Measurements from ENCODE around the gene CDKL4.
"Not testable (repeated sequence)": the region's sequence is repeated elsewhere in the genome, so short reads cannot be mapped to it uniquely, and the experiment has no call there.

Gene CDKL4

DNA sequence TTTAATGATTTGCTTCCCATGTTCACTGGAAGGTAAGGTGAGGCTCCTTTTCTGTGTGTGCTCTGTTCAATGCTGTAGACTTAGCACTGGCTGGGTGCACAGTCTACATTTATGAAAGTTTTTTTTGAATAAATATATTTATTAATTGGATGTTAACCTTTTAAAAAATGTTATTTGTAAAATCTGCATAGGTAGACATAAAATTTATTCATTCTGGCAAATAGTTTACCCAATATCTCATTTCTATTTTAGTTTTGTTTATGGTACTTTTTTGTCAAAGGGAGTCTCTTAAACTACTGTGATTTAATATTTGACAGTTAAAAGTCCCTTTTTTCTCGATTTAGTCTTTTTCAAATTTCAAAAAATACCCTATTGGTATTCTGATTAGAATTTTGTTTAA, 19.9 kb downstream of the CDKL4 start:
- Mint-ChIP-seq H3K36me3 (ENCODE audit: insufficient read depth) (peaks cover 3% of the 10 kb centered on the region), H3K27ac (no peak overlapping the region), H3K27me3 (no peaks in the 10 kb centered on the region), H3K4me1 (ENCODE audit: low read depth in 2 of 2) (peaks cover 10 to 32% of the 10 kb centered on the region in 2 donors), H3K9me3 (no peaks in the 10 kb centered on the region), H3K4me3 (no peak overlapping the region)
- DNase-seq, result no peak
- ATAC-seq (replicated peaks), result no peak

DNA sequence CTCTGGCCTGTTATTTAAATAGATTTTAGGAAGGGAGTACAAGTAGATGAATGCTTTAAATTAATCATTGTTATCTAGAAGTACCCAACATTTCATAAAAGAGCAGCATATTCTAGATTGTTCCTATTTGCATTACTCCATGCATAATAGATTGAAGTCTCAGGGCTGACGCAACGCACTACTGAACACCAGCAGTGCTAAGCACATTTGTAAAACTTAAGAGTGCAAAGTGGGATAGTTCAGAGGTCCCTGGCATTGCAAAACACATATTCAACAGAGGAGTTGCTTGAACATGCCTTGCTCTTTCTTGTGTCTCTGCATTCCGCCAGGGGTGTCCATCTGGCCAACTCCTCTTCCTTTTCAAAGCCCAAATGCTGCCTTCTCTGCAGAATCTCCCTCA, 22.3 kb downstream of the CDKL4 start:
- Mint-ChIP-seq H3K27ac (no peak overlapping the region), H3K27me3 (no peaks in the 10 kb centered on the region)

DNA sequence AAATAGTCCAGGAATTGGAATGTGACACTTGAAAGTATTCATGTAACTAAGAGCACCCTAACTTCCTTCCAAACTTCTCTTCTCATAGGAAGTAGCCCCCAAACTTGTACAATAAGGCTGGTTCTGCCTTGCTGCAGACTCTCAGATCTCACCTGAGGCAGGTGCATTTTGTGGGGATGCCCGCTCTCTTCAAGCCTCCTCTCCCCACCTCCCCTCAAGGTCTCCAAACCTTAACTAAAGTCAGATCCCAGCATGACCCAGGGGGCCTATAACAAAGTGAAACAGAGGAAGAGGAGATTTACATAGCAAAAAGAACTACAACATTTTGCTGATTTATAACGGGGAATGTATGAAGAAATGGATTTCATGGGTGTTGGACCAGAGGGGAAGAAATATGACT, 23.6 kb downstream of the CDKL4 start:
- Mint-ChIP-seq H3K36me3 (ENCODE audit: insufficient read depth) (no peaks in the 10 kb centered on the region), H3K9me3 (no peaks in the 10 kb centered on the region), H3K27me3 (no peaks in the 10 kb centered on the region), H3K4me3 (no peak overlapping the region), H3K27ac (peak overlapping the region in 1 of 2 donors; percentile 60), H3K4me1 (ENCODE audit: low read depth in 2 of 2) (peaks cover 26 to 48% of the 10 kb centered on the region in 2 donors)
- no peak for ATAC-seq (replicated peaks)
- DNase-seq, result no peak

More for the DNA sequence above, 22.3 kb downstream of the CDKL4 start:
- Mint-ChIP-seq H3K4me3 (no peak overlapping the region), H3K4me1 (ENCODE audit: low read depth in 2 of 2) (peaks cover 17 to 37% of the 10 kb centered on the region in 2 donors), H3K9me3 (no peaks in the 10 kb centered on the region), H3K36me3 (ENCODE audit: insufficient read depth) (no peaks in the 10 kb centered on the region)
- DNase-seq (no peak), ATAC-seq (replicated peaks) (no peak)

DNA sequence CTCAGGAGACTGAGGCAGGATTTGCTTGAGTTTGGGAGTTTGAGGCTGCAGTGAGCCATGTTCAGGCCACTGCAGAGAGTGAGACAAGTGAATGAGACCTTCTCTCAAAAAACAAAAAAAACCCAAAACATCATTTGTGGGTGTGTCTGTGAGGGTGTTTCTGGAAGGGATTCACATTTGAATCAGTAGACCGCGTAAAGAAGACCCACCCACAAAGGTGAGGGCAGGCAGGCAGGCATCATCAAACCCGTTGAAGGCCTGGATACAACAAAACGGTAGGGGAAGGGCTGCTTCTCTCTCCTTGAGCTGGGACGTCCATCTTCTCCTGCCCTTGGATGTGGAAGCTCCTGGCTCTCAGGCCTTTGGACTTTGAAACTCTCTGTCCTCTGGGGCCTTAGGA, 25.4 kb downstream of the CDKL4 start:
- Mint-ChIP-seq H3K9me3 (no peaks in the 10 kb centered on the region), H3K36me3 (ENCODE audit: insufficient read depth) (peaks cover 3% of the 10 kb centered on the region), H3K27ac (peak overlapping the region; percentile 51 to 60), H3K4me3 (peak overlapping the region; percentile 42 to 48), H3K4me1 (ENCODE audit: low read depth in 2 of 2) (peaks cover 29 to 58% of the 10 kb centered on the region in 2 donors), H3K27me3 (no peaks in the 10 kb centered on the region)
- DNase-seq, result no peak
- ATAC-seq (replicated peaks), result no peak

DNA sequence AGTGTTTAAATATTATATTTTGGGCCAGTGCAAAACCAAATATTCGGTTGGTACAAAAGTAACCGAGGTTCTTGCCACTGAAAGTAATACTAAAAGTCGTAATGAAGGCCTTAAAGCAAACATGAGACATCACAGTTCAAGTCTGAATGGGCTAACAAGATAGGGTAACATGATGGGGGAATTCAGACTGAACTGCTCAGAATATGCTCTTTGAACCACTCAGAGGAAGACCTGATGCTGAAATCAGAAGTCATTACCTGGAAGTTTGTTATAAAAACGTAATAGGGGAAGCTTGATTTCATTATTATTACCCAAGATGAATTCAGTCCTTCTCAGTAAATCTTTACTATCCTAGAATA, 26.6 kb downstream of the CDKL4 start:
- Mint-ChIP-seq H3K4me1 (ENCODE audit: low read depth in 2 of 2) (peaks cover 30 to 58% of the 10 kb centered on the region in 2 donors), H3K9me3 (no peaks in the 10 kb centered on the region), H3K4me3 (peak overlapping the region; percentile 52 to 58), H3K27me3 (no peaks in the 10 kb centered on the region), H3K36me3 (ENCODE audit: insufficient read depth) (peaks cover 3% of the 10 kb centered on the region), H3K27ac (peak overlapping the region; percentile 51 to 60)
- DNase-seq (no peak), ATAC-seq (replicated peaks) (peak; percentile 48)

DNA sequence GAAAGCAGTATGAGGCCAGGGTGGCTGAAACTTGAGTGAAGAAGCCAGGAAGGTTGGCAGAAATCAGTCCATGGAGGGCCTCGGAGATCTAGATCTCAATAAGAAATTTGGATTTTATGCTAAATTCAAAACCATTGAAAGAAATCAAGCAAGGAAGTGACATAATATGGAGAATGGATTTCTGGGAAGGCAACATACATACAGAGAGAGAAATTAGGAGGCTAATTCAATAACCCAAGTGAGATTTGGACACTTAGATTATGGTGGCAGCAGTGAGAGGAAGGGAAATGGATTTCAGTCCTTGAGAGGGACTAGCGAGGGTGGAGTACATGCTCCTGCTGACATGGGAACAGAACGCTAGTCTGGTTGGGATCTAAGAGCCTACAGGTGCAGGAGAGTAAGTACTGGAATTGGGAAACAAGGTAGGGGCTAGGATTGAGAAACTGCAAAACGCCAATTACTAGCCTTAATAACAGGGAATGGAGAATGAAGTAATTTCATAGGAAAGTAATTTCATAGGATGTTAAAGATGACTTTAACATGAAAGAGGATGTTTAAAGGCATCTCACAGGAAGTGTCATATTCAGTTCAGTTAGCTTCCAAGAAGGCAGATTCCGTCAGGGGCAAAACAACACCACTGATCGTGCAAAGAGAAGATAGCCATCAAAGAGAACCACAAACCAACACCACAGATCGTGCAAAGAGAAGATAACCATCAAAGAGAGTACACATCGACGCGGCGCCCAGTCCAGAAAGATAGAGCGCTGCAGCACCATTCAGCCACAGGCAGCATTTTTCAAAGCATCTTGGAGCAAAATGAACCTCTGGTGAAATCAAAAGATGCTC, 27.2 kb downstream of the CDKL4 start:
- peaks cover 3% of the 10 kb centered on the region for H3K36me3 Mint-ChIP-seq (ENCODE audit: insufficient read depth)
- no peaks in the 10 kb centered on the region for H3K9me3 Mint-ChIP-seq
- no peaks in the 10 kb centered on the region for H3K27me3 Mint-ChIP-seq
- DNase-seq, result peak; percentile 64 to 70 (median 66)
- peak; percentile 98 for ATAC-seq (replicated peaks)
- peaks cover 33 to 54% of the 10 kb centered on the region in 2 donors for H3K4me1 Mint-ChIP-seq (ENCODE audit: low read depth in 2 of 2)
- peak overlapping the region; percentile 51 to 60 for H3K27ac Mint-ChIP-seq
- peak overlapping the region; percentile 52 to 58 for H3K4me3 Mint-ChIP-seq

DNA sequence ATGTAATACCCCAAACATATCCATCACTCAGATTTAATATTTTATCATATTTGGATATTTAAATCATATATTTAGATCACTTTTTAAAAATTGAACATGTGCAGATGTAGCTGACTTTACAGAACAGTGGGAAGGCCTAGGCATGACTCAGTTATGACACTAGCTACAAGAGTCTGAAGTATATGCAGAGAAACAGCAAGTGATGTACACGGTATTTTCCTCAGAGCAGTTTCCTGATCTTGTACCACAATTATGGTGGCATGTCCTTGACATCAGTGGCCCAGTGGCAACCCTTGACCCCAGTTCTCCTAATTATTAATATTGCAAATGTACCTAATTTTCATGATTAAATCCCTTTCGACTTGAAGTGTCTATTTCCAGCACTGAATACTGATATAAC, 28.2 kb downstream of the CDKL4 start:
- DNase-seq (no peak), ATAC-seq (replicated peaks) (no peak)
- H3K4me1 Mint-ChIP-seq (ENCODE audit: low read depth in 2 of 2), result peaks cover 33 to 53% of the 10 kb centered on the region in 2 donors
- H3K27me3 Mint-ChIP-seq, result no peaks in the 10 kb centered on the region
- H3K27ac Mint-ChIP-seq, result peak overlapping the region in 1 of 2 donors; percentile 60
- peaks cover 3% of the 10 kb centered on the region for H3K36me3 Mint-ChIP-seq (ENCODE audit: insufficient read depth)
- H3K4me3 Mint-ChIP-seq, result peak overlapping the region in 1 of 2 donors; percentile 58
- H3K9me3 Mint-ChIP-seq, result no peaks in the 10 kb centered on the region

DNA sequence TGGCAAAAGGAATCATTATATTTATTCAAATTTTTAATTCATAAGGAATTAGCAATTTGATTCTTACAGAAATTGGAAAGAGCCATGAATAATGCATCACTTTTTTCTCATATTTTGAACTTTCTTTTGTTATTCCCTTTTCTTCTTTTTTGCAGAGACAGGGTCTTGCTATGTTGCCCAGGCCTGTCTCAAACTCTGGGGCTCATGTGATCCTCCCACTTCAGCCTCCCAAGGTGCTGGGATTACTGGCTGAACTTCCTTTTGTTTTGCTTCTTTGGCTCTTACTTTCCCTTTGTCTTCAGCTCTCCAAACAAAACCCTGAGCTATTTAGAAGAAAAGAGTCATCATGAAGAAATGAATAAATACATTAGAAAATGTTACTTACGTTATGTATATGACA, 30.8 kb downstream of the CDKL4 start:
- H3K27me3 Mint-ChIP-seq, result no peaks in the 10 kb centered on the region
- H3K36me3 Mint-ChIP-seq (ENCODE audit: insufficient read depth), result peaks cover 3% of the 10 kb centered on the region
- ATAC-seq (replicated peaks), result no peak
- no peak overlapping the region for H3K4me3 Mint-ChIP-seq
- DNase-seq, result no peak
- no peaks in the 10 kb centered on the region for H3K9me3 Mint-ChIP-seq
- H3K4me1 Mint-ChIP-seq (ENCODE audit: low read depth in 2 of 2), result peaks cover 28 to 37% of the 10 kb centered on the region in 2 donors
- no peak overlapping the region for H3K27ac Mint-ChIP-seq

DNA sequence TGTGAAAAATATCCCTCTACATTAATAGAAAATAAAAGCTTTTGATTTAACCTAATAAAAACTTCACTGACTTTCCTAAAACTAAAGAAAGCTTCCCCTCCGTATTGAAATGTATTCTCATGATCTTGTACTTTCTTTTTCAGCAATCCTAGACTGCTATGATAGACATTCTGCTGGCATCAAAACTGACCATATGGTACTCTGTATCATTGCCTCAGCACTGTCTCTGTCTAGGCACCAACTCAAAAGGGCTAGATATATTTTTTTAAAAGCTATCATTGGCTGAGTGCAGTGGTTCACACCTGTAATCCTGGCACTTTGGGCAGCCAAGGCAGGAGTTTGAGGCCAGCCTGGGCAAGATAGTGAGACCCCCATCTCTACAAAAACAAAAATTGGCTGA, 32.9 kb downstream of the CDKL4 start:
- Mint-ChIP-seq H3K27ac (no peak overlapping the region), H3K9me3 (no peaks in the 10 kb centered on the region), H3K4me1 (ENCODE audit: low read depth in 2 of 2) (peaks cover 10 to 15% of the 10 kb centered on the region in 2 donors), H3K27me3 (no peaks in the 10 kb centered on the region), H3K36me3 (ENCODE audit: insufficient read depth) (peaks cover 3% of the 10 kb centered on the region), H3K4me3 (no peak overlapping the region)
- ATAC-seq (replicated peaks) (no peak), DNase-seq (no peak)

DNA sequence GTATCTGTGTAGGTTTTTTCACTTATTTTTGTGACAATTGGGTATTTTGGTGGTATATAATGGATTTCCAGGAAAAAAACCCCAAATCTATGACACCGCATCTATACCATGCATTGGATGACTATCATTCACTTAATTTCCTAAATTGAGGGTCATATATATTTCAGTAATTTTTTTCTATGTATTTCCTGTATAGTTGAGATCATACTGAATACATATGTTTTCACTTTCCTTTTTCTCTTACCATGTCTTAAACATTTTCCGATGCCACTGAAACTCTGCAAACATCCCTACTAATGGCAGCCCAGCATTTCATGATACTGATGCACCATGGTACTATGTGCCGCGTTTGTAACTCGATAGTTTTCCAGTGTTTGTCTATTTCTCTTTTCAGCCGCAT, 40.4 kb downstream of the CDKL4 start:
- Mint-ChIP-seq H3K27me3 (no peaks in the 10 kb centered on the region), H3K36me3 (ENCODE audit: insufficient read depth) (no peaks in the 10 kb centered on the region), H3K4me1 (ENCODE audit: low read depth in 2 of 2) (peaks cover 4 to 8% of the 10 kb centered on the region in 2 donors), H3K27ac (peak overlapping the region in 1 of 2 donors; percentile 2), H3K4me3 (peak overlapping the region in 1 of 2 donors; percentile 1), H3K9me3 (no peaks in the 10 kb centered on the region)
- ATAC-seq (replicated peaks), result no peak
- no peak for DNase-seq

DNA sequence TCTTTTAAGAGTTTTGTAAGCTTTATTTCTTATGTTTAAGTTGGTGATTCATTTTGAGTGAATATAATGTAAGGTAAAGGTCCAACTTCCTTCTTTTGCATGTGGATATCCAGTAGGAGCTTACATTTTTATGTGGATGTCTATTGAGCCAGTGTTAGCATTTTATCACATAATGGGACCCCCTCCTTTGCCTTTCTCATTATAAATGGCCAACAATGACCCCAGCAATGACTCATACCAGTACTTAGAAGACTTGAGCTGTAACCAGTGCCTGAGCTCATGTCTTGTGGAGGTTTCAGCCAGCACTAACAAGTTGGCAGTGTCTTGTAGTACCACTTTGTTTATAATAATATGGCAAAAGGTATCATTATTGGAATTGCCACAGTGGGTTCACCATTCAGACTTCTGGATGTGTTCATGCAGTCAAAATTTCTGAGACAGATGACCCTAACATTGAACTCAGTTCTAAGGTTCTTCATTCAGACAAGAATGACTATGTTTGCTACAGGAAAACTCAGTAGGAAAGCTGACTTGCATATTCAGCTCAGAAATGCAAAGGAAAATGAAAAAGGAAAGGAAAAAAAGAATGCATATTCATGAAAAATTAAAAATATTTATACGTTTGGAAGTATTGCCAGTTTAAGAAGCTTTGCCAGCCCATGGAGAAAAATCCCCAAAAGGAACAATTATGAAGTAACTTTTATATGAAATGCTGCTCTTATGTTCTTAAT, 41.0 kb downstream of the CDKL4 start:
- ATAC-seq (replicated peaks) (no peak), DNase-seq (no peak)
- Mint-ChIP-seq H3K27me3 (no peaks in the 10 kb centered on the region), H3K4me1 (ENCODE audit: low read depth in 2 of 2) (peaks cover 4 to 8% of the 10 kb centered on the region in 2 donors), H3K36me3 (ENCODE audit: insufficient read depth) (no peaks in the 10 kb centered on the region), H3K4me3 (no peak overlapping the region), H3K9me3 (no peaks in the 10 kb centered on the region), H3K27ac (peak overlapping the region in 1 of 2 donors; percentile 6)

DNA sequence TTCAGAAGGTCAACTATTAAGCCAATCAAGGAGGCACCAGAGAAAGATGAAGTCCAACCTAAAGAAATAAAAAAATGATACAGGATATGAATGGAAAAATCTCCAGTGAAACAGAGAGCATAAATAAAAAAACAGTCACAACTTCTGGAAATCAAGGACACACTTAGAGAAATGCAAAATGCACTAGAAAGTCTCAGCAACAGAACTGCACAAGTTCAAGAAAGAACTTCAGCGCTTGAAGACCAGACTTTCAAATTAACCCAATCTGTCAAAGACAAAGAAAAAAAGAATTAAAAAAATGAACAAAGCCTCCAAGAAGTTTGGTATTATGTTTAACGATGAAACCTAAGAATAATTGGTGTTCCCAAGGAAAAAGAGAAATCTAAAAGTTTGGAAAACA, 46.8 kb downstream of the CDKL4 start:
- H3K36me3 Mint-ChIP-seq (ENCODE audit: insufficient read depth); H3K4me1 Mint-ChIP-seq (ENCODE audit: low read depth in 2 of 2); DNase-seq; ATAC-seq (replicated peaks); H3K27me3 Mint-ChIP-seq; H3K4me3 Mint-ChIP-seq; H3K9me3 Mint-ChIP-seq; H3K27ac Mint-ChIP-seq: not testable (repeated sequence)

DNA sequence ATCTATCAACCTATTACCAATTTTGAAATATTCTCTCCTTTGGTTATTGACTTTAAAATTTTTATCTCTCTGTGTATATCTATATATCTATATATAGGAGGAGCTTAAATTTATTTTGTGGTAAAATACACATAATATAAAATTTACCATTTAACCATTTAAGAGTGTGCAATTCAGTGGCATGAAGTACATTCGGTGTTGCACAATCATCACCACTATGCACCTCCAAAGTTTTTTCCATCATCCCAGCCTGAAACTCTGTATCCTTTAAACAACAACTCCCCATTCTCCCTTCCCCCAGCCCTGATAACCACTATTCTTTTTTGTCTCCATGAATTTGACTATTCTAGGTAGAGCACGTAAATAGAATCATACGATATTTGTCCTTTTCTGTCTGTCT, 49.1 kb downstream of the CDKL4 start:
- Mint-ChIP-seq H3K4me1 (ENCODE audit: low read depth in 2 of 2) (no peaks in the 10 kb centered on the region), H3K9me3 (no peaks in the 10 kb centered on the region), H3K27ac (no peak overlapping the region), H3K36me3 (ENCODE audit: insufficient read depth) (no peaks in the 10 kb centered on the region), H3K4me3 (no peak overlapping the region), H3K27me3 (no peaks in the 10 kb centered on the region)
- ATAC-seq (replicated peaks) (no peak), DNase-seq (no peak)

Measured in effector memory CD8-positive, alpha-beta T cell (primary cell).